Loucy (cell line): Measurements from ENCODE around the gene HYAL4.
"Not testable (repeated sequence)": the region's sequence is repeated elsewhere in the genome, so short reads cannot be mapped to it uniquely, and the experiment has no call there.

ENCODE experiments used
- H2AFZ ChIP-seq: fragments of 200-600 bp; sonication (generic); 2 replicates; pipeline ENCODE4 v1.6.0; 2016; ENCODE audit warnings: antibody characterized with exemption, mild to moderate bottlenecking, low read length, moderate library complexity
- H3F3A ChIP-seq: fragments of 200-600 bp; 2 replicates; pipeline ENCODE4 v1.6.0; 2016; ENCODE audit warnings: antibody characterized with exemption, low read depth, mild to moderate bottlenecking
- H3K27me3 ChIP-seq: fragments of 200-600 bp; sonication (generic); 2 replicates; pipeline ENCODE4 v1.6.1; 2014; ENCODE audit warnings: low read length, mild to moderate bottlenecking; ENCODE audit not compliant: insufficient read depth, poor library complexity, severe bottlenecking
- H3K36me3 ChIP-seq: fragments of 200-600 bp; sonication (generic); 2 replicates; pipeline ENCODE4 v1.6.1; 2016; ENCODE audit warnings: low read length; ENCODE audit not compliant: insufficient read depth
- H3K4me1 ChIP-seq: fragments of 200-600 bp; sonication (generic); 2 replicates; pipeline ENCODE4 v1.5.1; 2014; ENCODE audit warnings: low read length, mild to moderate bottlenecking; ENCODE audit not compliant: insufficient read depth, poor library complexity, severe bottlenecking
- H3K4me2 ChIP-seq: fragments of 200-600 bp; sonication (generic); 2 replicates; pipeline ENCODE4 v1.6.0; 2014; ENCODE audit warnings: antibody characterized with exemption, low read length, low read depth, mild to moderate bottlenecking; ENCODE audit not compliant: poor library complexity, severe bottlenecking
- H3K4me3 ChIP-seq: fragments of 200-600 bp; sonication (generic); 2 replicates; pipeline ENCODE4 v1.5.1; 2014; ENCODE audit warnings: low read length, mild to moderate bottlenecking, mixed read lengths; ENCODE audit not compliant: poor library complexity, severe bottlenecking
- H3K79me2 ChIP-seq: fragments of 200-600 bp; sonication (generic); 2 replicates; pipeline ENCODE4 v1.6.1; 2014; ENCODE audit warnings: low read length; ENCODE audit not compliant: insufficient read depth
- H3K9ac ChIP-seq: fragments of 200-600 bp; sonication (generic); 2 replicates; pipeline ENCODE4 v1.6.0; 2014; ENCODE audit warnings: mild to moderate bottlenecking, low read depth, low read length, moderate library complexity; ENCODE audit not compliant: poor library complexity, severe bottlenecking
- H3K9me2 ChIP-seq: fragments of 200-600 bp; sonication (generic); replicated peaks from 2 replicates; pipeline ENCODE4 v1.6.1; 2016; ENCODE audit warnings: low read depth, low read length, mixed read lengths
- H3K9me3 ChIP-seq: fragments of 200-600 bp; sonication (generic); 2 replicates; pipeline ENCODE4 v1.6.1; 2014; ENCODE audit warnings: mild to moderate bottlenecking, antibody characterized with exemption, low read length, low read depth; ENCODE audit not compliant: insufficient read depth
- H4K20me1 ChIP-seq: fragments of 200-600 bp; sonication (generic); 2 replicates; pipeline ENCODE4 v1.6.0; 2014; ENCODE audit warnings: antibody characterized with exemption, low read length, mild to moderate bottlenecking; ENCODE audit not compliant: insufficient read depth, poor library complexity, severe bottlenecking
- EZH2phosphoT487 ChIP-seq: fragments of 200-600 bp; IDR thresholded peaks from 2 replicates; pipeline ENCODE4 v1.6.1; 2018; ENCODE audit warnings: antibody characterized with exemption, mild to moderate bottlenecking, moderate library complexity, borderline replicate concordance
- TF ChIP-seq, protein P1 (sequence below): fragments of 200-600 bp; sonication (generic); conservative IDR thresholded peaks from 2 replicates; pipeline ENCODE4 v1.5.1; 2014; ENCODE audit warnings: mild to moderate bottlenecking, antibody characterized with exemption, low read length

Gene HYAL4

DNA sequence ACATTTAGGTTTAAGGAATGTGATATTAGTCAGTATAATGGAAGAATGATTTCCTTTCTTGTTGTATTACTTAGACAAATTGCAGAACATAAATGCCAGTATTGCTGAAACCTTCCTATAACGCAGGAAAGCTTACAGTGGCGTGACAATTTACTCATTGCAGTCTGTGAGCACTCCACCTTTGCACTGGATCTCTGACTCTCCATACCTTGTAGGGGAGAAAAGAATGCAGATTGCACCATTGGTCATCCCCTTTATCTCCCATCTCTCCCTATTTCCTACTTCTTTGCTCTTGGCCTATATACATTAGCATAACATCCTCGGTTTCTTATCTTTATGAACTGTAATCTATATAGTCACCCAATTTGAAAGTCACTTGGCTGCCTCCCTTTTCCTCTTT is 28.1 kb upstream of the HYAL4 start:
- Histone ChIP-seq H4K20me1 (no peaks in the 10 kb centered on the region), H3K4me2 (no peak overlapping the region), H3K4me3 (no peak overlapping the region), H3K9ac (no peak overlapping the region), H3K9me3 (no peaks in the 10 kb centered on the region), H3K36me3 (no peaks in the 10 kb centered on the region), H3K27me3 (no peaks in the 10 kb centered on the region), H3K4me1 (no peaks in the 10 kb centered on the region), H2AFZ (no peak overlapping the region), H3K79me2 (no peaks in the 10 kb centered on the region), H3F3A (no peaks in the 10 kb centered on the region), H3K9me2 (no peaks in the 10 kb centered on the region)
- TF ChIP-seq EZH2phosphoT487: no peak
- TF ChIP-seq, protein P1, sequence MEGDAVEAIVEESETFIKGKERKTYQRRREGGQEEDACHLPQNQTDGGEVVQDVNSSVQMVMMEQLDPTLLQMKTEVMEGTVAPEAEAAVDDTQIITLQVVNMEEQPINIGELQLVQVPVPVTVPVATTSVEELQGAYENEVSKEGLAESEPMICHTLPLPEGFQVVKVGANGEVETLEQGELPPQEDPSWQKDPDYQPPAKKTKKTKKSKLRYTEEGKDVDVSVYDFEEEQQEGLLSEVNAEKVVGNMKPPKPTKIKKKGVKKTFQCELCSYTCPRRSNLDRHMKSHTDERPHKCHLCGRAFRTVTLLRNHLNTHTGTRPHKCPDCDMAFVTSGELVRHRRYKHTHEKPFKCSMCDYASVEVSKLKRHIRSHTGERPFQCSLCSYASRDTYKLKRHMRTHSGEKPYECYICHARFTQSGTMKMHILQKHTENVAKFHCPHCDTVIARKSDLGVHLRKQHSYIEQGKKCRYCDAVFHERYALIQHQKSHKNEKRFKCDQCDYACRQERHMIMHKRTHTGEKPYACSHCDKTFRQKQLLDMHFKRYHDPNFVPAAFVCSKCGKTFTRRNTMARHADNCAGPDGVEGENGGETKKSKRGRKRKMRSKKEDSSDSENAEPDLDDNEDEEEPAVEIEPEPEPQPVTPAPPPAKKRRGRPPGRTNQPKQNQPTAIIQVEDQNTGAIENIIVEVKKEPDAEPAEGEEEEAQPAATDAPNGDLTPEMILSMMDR: no peak

DNA sequence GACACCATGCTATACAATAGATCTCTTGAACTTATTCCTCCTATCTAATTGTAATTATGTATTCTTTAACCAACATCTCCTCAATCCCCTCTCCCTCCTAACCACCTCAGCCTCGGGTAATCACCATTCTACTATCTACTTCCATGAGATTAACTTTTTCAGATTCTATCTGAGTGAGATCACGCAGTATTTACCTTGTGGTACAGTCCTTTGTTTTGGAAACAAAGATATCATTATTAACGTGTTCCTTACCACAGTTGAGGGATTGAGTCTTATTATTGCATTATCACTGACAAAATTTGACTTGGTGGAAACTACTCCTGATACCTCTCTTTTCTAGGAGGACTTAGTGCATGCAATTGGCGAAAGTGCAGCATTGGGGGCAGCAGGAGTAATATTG is 26.0 kb upstream of the HYAL4 start:
- H4K20me1 ChIP-seq: no peaks in the 10 kb centered on the region

DNA sequence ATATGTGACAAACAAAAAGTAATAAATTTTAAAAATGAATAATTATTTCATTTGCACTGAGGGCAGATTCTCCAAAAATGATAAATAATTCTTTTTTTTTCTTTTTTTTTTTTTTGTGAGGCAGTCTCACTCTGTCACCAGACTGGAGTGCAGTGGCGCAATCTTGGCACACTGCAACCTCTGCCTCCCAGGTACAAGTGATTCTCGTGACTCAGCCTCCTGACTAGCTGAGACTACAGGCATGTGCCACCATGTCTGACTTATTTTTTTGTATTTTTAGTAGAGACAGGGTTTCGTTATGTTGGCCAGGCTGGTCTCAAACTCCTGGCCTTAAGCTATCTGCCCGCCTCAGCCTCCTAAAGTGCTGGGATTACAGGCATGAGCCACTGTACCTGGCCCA is 25.2 kb upstream of the HYAL4 start:
- not testable (repeated sequence) for H4K20me1 ChIP-seq, H3K27me3 ChIP-seq, H2AFZ ChIP-seq, H3K9me3 ChIP-seq, H3K9ac ChIP-seq, H3K4me3 ChIP-seq, H3K9me2 ChIP-seq, H3K36me3 ChIP-seq, H3K4me2 ChIP-seq, H3K4me1 ChIP-seq, H3F3A ChIP-seq, H3K79me2 ChIP-seq

More for the DNA sequence above, 26.0 kb upstream of the HYAL4 start:
- Histone ChIP-seq H3K36me3 (no peaks in the 10 kb centered on the region), H3K9ac (no peak overlapping the region), H2AFZ (no peak overlapping the region), H3K27me3 (no peaks in the 10 kb centered on the region), H3F3A (no peaks in the 10 kb centered on the region), H3K4me3 (no peak overlapping the region), H3K79me2 (no peaks in the 10 kb centered on the region), H3K4me2 (no peak overlapping the region), H3K9me2 (no peaks in the 10 kb centered on the region), H3K9me3 (no peaks in the 10 kb centered on the region), H3K4me1 (no peaks in the 10 kb centered on the region)
- TF ChIP-seq EZH2phosphoT487: no peak
- TF ChIP-seq, protein P1: no peak

GRCh38 chr7:123820864-123821263 is 24.1 kb upstream of the HYAL4 start:
- Histone ChIP-seq H3K9me3 (no peaks in the 10 kb centered on the region), H3K4me1 (no peaks in the 10 kb centered on the region), H2AFZ (no peak overlapping the region), H3K79me2 (no peaks in the 10 kb centered on the region), H3K4me3 (no peak overlapping the region), H3F3A (no peaks in the 10 kb centered on the region), H3K4me2 (no peak overlapping the region), H3K36me3 (no peaks in the 10 kb centered on the region), H3K27me3 (no peaks in the 10 kb centered on the region), H3K9me2 (no peaks in the 10 kb centered on the region), H3K9ac (no peak overlapping the region), H4K20me1 (no peaks in the 10 kb centered on the region)
- TF ChIP-seq, protein P1: no peak
- TF ChIP-seq EZH2phosphoT487: no peak
